Duodenal mucosa (tissue), 2 donors: ENCODE results near the gene CRYBG1.
"Not testable (repeated sequence)": the region's sequence is repeated elsewhere in the genome, so short reads cannot be mapped to it uniquely, and the experiment has no call there.

Experiments used
- H3K27ac ChIP-seq: one replicate; pipeline ENCODE4 v1.7.0; 2013; ENCODE audit warnings: low read depth, low read length
- H3K27me3 ChIP-seq, 2 donors: one replicate each; pipeline ENCODE4 v1.7.0; 2013; ENCODE audit warnings: low read length in 2 of 2, control low read depth in 1 of 2; ENCODE audit not compliant: insufficient read depth in 2 of 2, control insufficient read depth in 1 of 2
- H3K36me3 ChIP-seq, 2 donors: one replicate each; pipeline ENCODE4 v1.7.0; 2013; ENCODE audit warnings: low read length in 2 of 2, control low read depth in 1 of 2; ENCODE audit not compliant: insufficient read depth in 2 of 2, control insufficient read depth in 1 of 2
- H3K4me1 ChIP-seq, 2 donors: one replicate each; pipeline ENCODE4 v1.7.0; 2013; ENCODE audit warnings: low read length in 2 of 2, control low read depth in 1 of 2; ENCODE audit not compliant: insufficient read depth in 2 of 2, control insufficient read depth in 1 of 2
- H3K4me3 ChIP-seq, 2 donors: one replicate each; pipeline ENCODE4 v1.7.0; 2013; ENCODE audit warnings: low read length in 2 of 2, low read depth in 1 of 2
- H3K9ac ChIP-seq, 2 donors: one replicate each; pipeline ENCODE4 v1.7.0; 2013; ENCODE audit warnings: low read length in 2 of 2, low read depth in 1 of 2
- H3K9me3 ChIP-seq, 2 donors: one replicate each; pipeline ENCODE4 v1.7.0; 2013; ENCODE audit warnings: low read length in 2 of 2, control low read depth in 1 of 2; ENCODE audit not compliant: control insufficient read depth in 1 of 2

Gene CRYBG1

GRCh38 chr6:106539936-106540335, 179.4 kb downstream of the CRYBG1 start:
- Histone ChIP-seq H3K27me3 (no peaks in the 10 kb centered on the region), H3K4me1 (peaks cover 5 to 25% of the 10 kb centered on the region in 2 donors), H3K9me3 (no peaks in the 10 kb centered on the region), H3K27ac (no peak overlapping the region), H3K4me3 (no peak overlapping the region), H3K36me3 (peaks cover 12 to 24% of the 10 kb centered on the region in 2 donors), H3K9ac (no peak overlapping the region)

DNA sequence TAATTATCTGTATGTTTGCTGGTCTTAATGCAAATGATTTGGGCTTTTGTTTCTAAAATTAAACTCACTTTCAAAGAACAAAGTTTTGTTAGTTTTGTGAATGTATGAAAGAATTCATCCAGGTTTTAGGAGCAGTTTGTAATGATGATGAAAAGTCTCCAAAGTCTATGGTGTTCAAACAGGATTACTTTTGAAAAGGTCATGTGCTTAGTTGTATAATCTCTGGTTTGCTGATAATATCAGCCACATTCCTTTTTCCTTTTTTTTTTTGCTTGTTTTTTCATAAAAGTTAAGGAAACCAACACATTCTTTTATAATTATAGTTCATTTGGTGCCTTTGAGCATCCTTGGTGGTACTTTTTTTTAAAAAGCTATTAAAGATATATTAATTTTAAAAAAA, 179.9 kb downstream of the CRYBG1 start:
- Histone ChIP-seq H3K27me3 (no peaks in the 10 kb centered on the region), H3K36me3 (peaks cover 12 to 28% of the 10 kb centered on the region in 2 donors), H3K27ac (no peak overlapping the region), H3K9me3 (no peaks in the 10 kb centered on the region), H3K4me3 (no peak overlapping the region), H3K9ac (no peak overlapping the region), H3K4me1 (peaks cover 5 to 25% of the 10 kb centered on the region in 2 donors)

- Histone ChIP-seq H3K4me1 (peaks cover 5 to 25% of the 10 kb centered on the region in 2 donors), H3K9ac (no peak overlapping the region), H3K27ac (no peak overlapping the region)
Observed at GRCh38 chr6:106540907-106541306, 180.4 kb downstream of the CRYBG1 start.

GRCh38 chr6:106546261-106546690, 185.8 kb downstream of the CRYBG1 start:
- H3K9ac ChIP-seq, result no peak overlapping the region
- H3K36me3 ChIP-seq, result peaks cover 11 to 41% of the 10 kb centered on the region in 2 donors
- H3K9me3 ChIP-seq, result no peaks in the 10 kb centered on the region
- H3K4me1 ChIP-seq, result peaks cover 3 to 23% of the 10 kb centered on the region in 2 donors
- no peak overlapping the region for H3K4me3 ChIP-seq
- H3K27ac ChIP-seq, result no peak overlapping the region
- H3K27me3 ChIP-seq, result no peaks in the 10 kb centered on the region

More at GRCh38 chr6:106540907-106541306, 180.4 kb downstream of the CRYBG1 start:
- Histone ChIP-seq H3K27me3 (no peaks in the 10 kb centered on the region), H3K36me3 (peaks cover 12 to 30% of the 10 kb centered on the region in 2 donors), H3K9me3 (no peaks in the 10 kb centered on the region), H3K4me3 (no peak overlapping the region)

DNA sequence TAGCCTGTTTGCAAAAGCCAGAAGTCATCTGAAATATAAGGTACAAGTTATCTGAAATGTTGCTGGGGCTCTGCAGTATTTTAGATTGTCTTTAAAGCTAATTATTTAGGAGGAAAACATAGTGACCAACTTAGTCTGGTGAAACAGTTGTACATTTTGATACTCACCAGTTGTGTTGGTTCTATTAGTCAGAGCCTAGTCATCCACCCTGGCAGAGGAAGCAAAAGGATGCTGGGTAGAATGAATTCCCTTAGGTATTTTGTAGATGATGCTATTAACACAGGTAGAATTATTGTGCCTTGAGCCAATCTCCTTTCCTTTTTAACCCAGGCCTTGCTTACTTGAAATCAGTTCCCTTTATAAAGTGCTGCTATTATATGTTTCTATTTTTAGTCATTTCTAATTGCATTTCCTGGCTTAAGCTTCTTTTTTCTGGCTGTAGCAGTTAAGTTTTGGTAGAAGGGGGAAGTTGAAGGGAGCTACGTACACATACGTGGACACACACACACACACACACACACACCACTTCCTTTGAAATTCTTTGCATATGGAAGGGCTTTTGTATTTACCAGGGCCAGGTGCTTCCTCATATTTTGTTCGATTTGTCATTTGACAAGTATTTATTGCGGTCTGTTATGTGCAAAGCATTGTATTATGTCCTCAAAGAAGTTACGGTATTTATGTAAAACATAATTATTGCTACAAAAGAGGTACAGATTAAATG, 186.3 kb downstream of the CRYBG1 start:
- H3K36me3 ChIP-seq, result peaks cover 11 to 38% of the 10 kb centered on the region in 2 donors
- no peaks in the 10 kb centered on the region for H3K9me3 ChIP-seq
- no peak overlapping the region for H3K27ac ChIP-seq
- no peak overlapping the region for H3K9ac ChIP-seq
- H3K27me3 ChIP-seq, result no peaks in the 10 kb centered on the region
- H3K4me1 ChIP-seq, result peaks cover 3 to 23% of the 10 kb centered on the region in 2 donors
- no peak overlapping the region for H3K4me3 ChIP-seq

- H3K4me3 ChIP-seq, result peak overlapping the region in 1 of 2 donors; percentile 14
- peaks cover 3 to 23% of the 10 kb centered on the region in 2 donors for H3K4me1 ChIP-seq
- H3K36me3 ChIP-seq, result peaks cover 11 to 40% of the 10 kb centered on the region in 2 donors
- H3K9me3 ChIP-seq, result no peaks in the 10 kb centered on the region
- no peak overlapping the region for H3K9ac ChIP-seq
- H3K27me3 ChIP-seq, result no peaks in the 10 kb centered on the region
- no peak overlapping the region for H3K27ac ChIP-seq
Observed at GRCh38 chr6:106547601-106548453, 187.3 kb downstream of the CRYBG1 start.

DNA sequence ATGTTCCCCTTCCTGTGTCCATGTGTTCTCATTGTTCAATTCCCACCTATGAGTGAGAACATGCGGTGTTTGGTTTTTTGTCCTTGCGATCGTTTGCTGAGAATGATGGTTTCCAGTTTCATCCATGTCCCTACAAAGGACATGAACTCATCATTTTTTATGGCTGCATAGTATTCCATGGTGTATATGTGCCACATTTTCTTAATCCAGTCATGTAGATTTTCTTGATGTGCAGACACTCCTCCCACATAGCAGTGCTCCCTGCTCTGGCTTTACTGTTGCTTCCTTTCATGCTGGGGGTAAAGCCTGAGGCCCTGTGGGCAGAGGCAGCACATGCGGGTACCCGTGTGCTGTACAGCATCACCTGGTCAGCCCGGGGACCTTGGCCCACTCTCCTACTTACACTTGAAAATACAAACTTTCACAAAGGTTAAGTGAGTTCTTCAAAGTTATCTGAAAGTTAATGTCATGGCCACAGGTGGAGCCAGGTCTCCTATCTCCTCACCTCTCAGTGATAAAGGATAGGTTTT, 188.5 kb downstream of the CRYBG1 start:
- not testable (repeated sequence) for H3K9me3 ChIP-seq, H3K9ac ChIP-seq, H3K4me3 ChIP-seq, H3K27ac ChIP-seq, H3K27me3 ChIP-seq
- Histone ChIP-seq H3K36me3 (peaks cover 15 to 45% of the 10 kb centered on the region in 2 donors), H3K4me1 (peaks cover 3 to 23% of the 10 kb centered on the region in 2 donors)

DNA sequence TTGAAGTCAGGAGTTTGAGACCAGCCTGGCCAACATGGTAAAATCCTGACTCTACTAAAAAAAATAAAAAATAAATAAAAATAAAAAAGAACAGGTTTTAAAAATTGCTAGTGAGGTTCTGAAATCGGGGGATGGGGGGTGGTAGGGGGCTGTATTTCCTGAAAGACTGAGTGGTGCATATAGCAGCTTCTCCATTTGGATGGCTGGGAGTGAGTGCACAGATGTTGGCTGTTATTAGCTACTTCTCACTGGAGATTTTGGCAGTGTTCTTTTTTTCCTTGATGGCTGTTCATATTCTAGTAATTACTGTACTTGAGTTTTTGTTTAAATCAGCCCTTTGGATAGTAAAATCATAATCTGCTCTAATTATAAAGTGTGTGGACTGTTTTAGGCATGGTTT, 189.0 kb downstream of the CRYBG1 start:
- Histone ChIP-seq H3K27ac (no peak overlapping the region), H3K9ac (no peak overlapping the region), H3K4me1 (peaks cover 3 to 23% of the 10 kb centered on the region in 2 donors), H3K36me3 (peaks cover 13 to 49% of the 10 kb centered on the region in 2 donors), H3K4me3 (no peak overlapping the region), H3K27me3 (no peaks in the 10 kb centered on the region), H3K9me3 (no peaks in the 10 kb centered on the region)

DNA sequence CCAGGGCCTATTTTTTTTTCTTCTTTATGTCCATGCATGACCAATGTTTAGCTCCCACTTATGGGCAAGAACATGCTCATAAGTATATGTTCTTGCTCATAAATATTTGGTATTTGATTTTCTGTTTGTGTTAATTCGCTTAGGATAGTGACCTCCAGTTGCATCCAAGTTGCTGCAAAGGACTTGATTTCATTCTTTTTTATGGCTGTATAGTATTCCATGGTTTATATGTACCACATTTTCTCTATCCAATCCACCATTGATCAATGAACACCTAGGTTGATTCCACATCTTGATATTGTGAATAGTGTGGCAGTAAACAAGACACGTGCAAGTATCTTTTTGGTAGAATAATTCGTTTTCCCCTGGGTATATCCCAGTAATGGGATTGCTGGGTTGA, 190.6 kb downstream of the CRYBG1 start:
- H3K36me3 ChIP-seq, result peaks cover 14 to 39% of the 10 kb centered on the region in 2 donors
- no peaks in the 10 kb centered on the region for H3K9me3 ChIP-seq
- no peak overlapping the region for H3K9ac ChIP-seq
- no peak overlapping the region for H3K4me3 ChIP-seq
- peaks cover 3 to 23% of the 10 kb centered on the region in 2 donors for H3K4me1 ChIP-seq
- no peak overlapping the region for H3K27ac ChIP-seq
- H3K27me3 ChIP-seq, result no peaks in the 10 kb centered on the region

- no peaks in the 10 kb centered on the region for H3K27me3 ChIP-seq
- no peaks in the 10 kb centered on the region for H3K4me1 ChIP-seq
- peaks cover 14 to 37% of the 10 kb centered on the region in 2 donors for H3K36me3 ChIP-seq
- no peak overlapping the region for H3K4me3 ChIP-seq
- no peak overlapping the region for H3K27ac ChIP-seq
- no peak overlapping the region for H3K9ac ChIP-seq
- H3K9me3 ChIP-seq, result no peaks in the 10 kb centered on the region
Observed at GRCh38 chr6:106553440-106553839, 192.9 kb downstream of the CRYBG1 start.
